NCI-H1694 treated with DMSO at 0.1 percent for 48 hours (cell line): Measurements from ENCODE around the gene PALLD.

ENCODE experiments used
- DNase-seq: peaks from one replicate; lab custom pipeline; 2025; lab: John Stamatoyannopoulos, UW

Gene PALLD

DNA sequence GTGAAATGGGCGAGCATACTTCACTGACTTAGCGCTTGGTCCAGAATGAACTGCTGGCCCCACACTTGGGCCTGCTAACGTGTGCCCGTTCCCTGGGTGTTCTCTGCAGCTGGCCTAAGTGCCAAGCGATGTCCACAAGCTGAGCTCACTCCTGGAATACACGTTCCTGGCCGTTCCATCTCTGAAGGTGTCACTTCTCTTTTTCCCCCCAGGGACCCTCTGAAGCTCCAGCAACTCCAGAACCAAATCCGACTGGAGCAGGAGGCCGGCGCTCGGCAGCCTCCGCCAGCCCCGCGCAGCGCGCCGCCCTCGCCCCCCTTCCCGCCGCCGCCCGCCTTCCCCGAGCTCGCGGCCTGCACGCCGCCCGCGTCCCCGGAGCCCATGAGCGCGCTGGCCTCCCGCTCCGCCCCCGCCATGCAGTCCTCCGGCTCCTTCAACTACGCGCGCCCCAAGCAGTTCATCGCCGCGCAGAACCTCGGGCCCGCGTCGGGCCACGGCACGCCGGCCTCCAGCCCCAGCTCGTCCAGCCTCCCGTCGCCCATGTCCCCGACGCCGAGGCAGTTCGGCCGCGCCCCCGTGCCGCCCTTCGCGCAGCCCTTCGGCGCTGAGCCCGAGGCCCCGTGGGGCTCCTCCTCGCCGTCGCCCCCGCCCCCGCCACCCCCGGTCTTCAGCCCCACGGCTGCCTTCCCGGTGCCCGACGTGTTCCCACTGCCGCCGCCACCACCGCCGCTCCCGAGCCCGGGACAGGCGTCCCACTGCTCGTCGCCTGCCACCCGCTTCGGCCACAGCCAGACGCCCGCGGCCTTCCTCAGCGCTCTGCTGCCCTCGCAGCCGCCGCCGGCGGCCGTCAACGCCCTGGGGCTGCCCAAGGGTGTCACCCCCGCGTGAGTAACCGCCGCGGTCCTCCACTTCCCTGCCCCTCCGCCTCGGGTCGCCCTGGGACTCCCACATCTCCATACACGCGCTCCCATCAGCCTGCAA, 380.9 kb downstream of the PALLD start:
- no peak for DNase-seq

DNA sequence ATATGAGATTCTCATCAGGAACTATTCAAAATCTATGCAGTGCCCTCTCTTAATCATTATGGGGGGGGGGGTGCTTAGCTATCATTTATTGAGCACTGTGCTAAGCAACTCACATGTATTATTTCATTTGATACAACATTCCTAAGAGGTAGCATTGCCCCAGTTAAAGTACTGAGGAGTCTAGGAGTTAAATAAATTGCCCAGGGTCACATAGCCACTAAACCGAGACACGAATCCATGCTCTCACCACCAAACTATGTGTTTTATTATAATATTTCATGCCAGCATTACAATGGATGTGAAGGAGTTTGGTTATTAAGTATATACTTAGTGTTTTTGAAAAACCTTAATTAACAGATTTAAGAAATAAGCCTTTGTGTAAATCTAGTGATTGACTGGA, 381.8 kb downstream of the PALLD start:
- DNase-seq, result no peak

DNA sequence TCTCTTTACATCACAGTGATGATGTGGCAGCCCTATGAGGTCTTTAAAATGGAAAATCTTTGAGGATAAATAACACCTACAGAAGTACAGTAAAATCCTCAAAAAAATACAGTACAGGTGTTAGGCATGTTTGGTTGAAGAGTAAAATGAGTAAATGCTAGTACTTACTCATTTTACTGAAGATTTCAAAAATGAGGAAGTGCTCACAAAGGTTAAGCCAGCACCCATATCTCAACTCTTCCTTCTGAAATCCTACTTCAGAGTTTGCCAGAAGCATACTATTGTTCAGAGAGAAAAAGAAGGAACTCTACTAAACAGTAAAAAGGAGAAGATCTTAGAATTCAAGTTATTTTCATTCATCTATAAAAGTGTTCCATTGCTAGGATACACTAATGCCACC, 382.3 kb downstream of the PALLD start:
- DNase-seq, result no peak

GRCh38 chr4:168880072-168880675, 383.3 kb downstream of the PALLD start:
- no peak for DNase-seq

- DNase-seq, result peak; percentile 4
Observed at GRCh38 chr4:168880811-168881595, 384.2 kb downstream of the PALLD start.

GRCh38 chr4:168881781-168882420, 385.0 kb downstream of the PALLD start:
- no peak for DNase-seq

DNA sequence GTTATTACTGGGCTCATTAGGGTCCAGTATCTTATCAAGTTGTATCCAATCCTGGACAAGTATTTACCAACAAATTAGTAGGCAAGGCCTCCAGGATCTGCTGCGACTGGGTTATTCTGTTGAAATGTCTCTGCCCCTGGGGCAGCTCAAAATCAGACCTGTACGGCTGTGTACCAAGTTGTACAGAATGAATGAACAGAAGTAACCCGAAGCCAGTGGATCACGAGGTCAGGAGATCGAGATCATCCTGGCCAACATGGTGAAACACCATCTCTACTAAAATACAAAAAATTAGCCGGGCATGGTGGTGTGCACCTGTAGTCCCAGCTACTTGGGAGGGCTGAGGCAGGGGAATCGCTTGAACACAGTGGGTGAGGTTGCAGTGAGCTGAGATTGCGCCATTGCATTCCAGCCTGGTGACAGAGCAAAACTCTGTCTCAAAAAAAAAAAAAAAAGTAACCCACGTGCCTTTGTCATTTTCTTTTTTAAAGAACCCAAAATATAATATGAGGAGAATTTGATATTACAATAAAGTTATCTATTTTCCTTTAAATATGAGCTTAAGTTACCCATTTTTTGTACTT, 385.9 kb downstream of the PALLD start:
- DNase-seq, result no peak

- no peak for DNase-seq
Observed at GRCh38 chr4:168883513-168883912, 386.7 kb downstream of the PALLD start.

DNA sequence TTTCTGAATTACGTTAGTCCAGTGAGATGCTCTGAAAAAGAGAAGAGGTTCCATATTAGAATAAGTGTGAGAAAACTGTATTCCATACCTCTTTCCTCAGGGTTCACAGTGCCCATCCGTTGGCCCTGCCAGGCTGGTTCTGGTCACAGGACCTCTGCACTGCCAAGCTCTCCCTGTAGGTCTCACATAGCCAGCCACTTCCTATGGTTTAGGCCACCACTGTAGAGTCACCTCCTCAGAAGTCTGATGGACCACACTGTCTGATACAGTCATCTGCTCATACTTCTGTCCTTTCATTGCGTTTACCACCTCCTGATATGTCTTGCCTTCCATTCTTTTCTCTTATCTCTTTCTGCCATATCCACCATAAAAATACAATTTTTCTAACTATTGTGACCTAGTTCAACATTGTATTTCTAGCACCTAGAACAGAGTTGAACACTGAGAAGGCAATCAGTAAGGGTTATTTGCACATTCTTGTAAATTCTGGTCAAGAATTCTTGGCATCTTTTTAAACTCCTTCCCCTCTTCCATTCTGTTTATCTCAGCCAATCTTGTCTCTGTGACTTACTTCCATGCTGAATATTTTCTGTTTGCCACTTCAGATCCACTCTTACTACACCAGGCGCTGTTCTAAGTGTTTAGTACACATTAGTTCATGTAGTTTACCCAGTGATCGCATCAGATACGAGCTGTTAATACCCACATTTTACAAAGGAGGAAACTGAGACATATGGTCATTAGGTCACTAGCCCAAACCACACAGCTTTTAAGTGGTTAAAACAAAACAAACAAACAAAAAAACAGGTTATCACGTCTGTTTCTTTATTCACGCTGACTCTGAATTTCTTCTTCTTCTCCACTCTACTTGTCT, 387.6 kb downstream of the PALLD start:
- DNase-seq, result no peak

DNA sequence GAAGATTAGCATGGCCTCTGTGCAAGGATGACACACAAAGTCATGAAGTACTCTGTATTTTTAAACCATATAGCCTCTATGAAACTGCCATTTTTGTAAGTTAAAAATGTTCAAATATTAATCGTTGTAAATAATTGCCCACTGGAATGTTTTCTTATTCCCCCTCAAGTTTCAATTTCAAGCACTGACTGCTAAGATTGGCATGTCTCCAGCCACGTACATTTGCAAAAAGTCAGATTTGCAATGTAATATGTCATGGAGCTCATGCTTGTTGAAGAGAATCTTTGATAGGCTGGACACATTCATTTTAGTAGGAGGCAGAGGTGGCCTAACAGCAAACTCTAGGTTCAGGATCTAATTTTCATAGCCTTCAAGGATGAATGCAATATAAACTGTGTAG, 388.5 kb downstream of the PALLD start:
- DNase-seq, result no peak

DNA sequence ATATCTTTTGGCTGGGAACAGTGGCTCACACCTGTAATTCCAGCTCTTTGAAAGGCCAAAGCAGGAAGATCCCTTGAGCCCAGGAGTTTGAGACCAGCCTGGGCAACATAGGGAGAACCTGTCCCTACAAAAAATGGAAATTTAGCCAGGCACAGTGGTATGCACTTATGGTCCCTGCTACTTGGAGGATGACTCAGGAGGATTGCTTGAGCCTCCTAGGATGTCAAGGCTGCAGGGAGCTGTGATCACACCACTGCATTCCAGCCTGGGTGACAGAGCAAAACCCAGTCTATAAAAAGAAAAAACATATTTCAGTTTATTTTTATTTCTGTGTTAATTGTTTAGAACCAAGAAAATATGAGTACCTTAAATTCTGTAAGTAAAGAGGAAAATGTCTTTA, 389.5 kb downstream of the PALLD start:
- no peak for DNase-seq

- DNase-seq, result no peak
Observed at GRCh38 chr4:168887809-168888208, 391.0 kb downstream of the PALLD start.

DNA sequence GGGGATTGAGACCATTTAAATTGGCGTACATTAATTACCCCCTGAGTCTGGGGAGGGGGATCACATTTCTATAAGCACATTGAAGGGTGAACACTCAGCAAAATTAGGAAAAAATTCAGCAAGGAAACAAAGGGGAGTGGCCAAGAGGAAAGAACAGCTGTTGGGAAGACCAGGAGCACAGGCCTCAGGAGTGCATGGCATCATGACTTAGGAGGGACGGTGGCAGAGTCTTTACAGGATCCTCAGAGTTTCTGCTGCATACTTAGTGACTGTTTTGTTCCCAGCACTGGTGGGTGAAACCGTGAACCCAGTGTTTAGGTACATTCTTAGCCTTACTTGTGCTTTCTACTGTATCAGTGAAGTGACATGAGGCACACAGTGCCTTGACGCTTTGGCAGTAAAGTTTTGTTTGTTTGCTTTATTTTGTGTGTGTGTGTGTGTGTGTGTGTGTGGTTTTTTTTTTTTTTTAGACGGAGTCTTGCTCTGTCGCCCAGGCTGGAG, 391.9 kb downstream of the PALLD start:
- no peak for DNase-seq

DNA sequence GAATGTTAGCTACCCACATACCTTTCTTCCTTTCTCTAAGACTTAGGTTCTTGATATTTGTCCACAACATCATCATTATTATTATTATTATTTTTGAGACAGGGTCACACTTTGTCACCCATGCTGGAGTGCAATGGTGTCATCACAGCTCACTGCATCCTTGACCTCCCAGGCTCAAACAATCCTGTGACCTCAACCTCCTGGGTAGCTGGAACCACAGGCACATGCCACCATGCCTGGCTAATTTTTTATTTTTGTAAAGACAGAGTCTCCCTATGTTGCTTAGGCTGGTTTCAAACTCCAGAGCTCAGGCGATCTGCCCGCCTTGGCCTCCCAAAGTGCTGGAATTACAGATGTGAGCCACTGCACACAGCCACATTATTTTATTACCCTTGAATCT, 394.2 kb downstream of the PALLD start:
- DNase-seq, result no peak

- no peak for DNase-seq
Observed at GRCh38 chr4:168891688-168892087, 394.8 kb downstream of the PALLD start.

- no peak for DNase-seq
Observed at GRCh38 chr4:168892475-168892874, 395.6 kb downstream of the PALLD start.

GRCh38 chr4:168893205-168893604, 396.4 kb downstream of the PALLD start:
- DNase-seq, result no peak

- DNase-seq, result no peak
Observed at GRCh38 chr4:168893807-168894206, 397.0 kb downstream of the PALLD start.

GRCh38 chr4:168900080-168900479, 403.2 kb downstream of the PALLD start:
- DNase-seq, result no peak

GRCh38 chr4:168907119-168907698, 410.4 kb downstream of the PALLD start:
- no peak for DNase-seq
